HG02759 (cell line): ENCODE data around the gene SUSD1.

Source experiments
- ATAC-seq: cut with Tn5 transposase; IDR thresholded peaks from one replicate; pipeline ENCODE4 v1.9.1; 2021; ENCODE audit warnings: mild to moderate bottlenecking, moderate library complexity; ENCODE audit not compliant: unreplicated experiment

The SUSD1 gene

DNA sequence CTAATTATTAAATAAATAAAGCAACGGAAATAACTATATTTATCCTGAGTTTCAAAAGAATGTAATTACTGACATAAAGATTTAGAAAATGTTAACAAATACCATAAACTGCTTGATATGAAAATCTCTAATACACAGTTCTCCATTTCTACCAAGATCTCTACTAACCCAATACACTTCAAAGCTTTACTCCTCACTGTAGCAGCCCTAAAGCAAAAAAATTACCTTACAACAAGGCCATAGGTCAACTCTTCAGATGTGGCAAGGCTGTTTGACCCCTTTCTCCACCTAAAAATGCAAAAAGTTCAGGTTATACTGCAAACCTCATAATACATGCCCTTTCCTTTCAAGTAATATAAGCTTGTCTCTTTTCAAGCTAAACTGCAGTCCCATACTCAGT, 181.8 kb downstream of the SUSD1 start:
- ATAC-seq: no peak

DNA sequence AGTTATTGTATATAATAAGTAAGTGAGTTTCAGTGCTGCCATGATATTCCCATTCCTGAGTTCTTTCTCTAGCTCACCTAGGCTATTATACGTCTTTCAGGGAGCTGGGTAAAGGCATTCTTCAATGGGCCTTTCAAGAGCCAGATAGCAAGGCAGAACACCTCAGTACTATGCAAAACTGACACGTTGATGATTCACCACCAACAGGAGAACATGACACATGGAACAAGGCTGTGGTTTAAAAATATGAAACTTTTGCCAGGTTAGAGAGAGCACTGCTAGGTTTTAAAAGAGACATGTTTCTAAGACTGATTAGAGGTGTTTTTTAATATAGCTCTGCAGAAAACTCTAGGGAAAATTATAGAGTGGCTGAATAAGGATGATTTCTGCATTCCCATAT, 182.6 kb downstream of the SUSD1 start:
- ATAC-seq: peak; percentile 71

DNA sequence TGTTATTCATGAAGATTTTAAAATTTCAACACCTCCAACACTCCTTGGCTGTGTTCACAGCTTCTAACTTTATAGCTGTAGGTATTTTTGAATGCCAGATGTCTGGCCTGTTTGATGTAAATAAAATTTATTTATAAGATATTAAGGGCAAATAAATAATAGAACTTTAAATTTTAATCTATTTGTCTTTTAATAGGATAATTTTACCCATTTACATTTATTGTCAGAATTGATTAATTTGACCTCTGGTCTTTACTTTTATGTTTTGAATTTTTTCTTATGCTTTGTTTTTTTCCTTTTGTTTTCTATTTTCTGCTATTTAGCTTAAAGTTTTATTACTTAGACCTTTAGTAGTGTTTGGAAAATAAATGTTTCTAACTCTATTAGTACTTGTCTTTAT, 183.9 kb downstream of the SUSD1 start:
- ATAC-seq: no peak
